ENCODE data around the gene CD3D.

Gene CD3D

GRCh38 chr11:118305726-118306125 is 36.8 kb downstream of the CD3D start:
- TF ChIP-seq EGR1 (IDR thresholded peaks at IDR 0.05) (no peak), EP300 (IDR thresholded peaks at IDR 0.05; ENCODE audit: borderline replicate concordance) (no peak), CEBPB (IDR thresholded peaks at IDR 0.05) (no peak), REST (IDR thresholded peaks at IDR 0.05; ENCODE audit: low read depth) (no peak), MAX (IDR thresholded peaks at IDR 0.05) (no peak), TCF12 (IDR thresholded peaks at IDR 0.05; ENCODE audit: low read depth) (no peak), RAD21 (IDR thresholded peaks at IDR 0.05; ENCODE audit: low read depth) (no peak), USF1 (IDR thresholded peaks at IDR 0.05) (no peak), FOXM1 (IDR thresholded peaks at IDR 0.05; ENCODE audit: borderline replicate concordance, low read depth) (no peak), CREB1 (IDR thresholded peaks at IDR 0.05; ENCODE audit: low read depth) (no peak)

GRCh38 chr11:118304568-118305248 is 37.8 kb downstream of the CD3D start, which contains the start of gene CD3E:
Gene CD3E, plus strand, starts transcription at chr11:118304730. Its CDS starts 223 bp downstream, at chr11:118304953.
- TF ChIP-seq EP300 (IDR thresholded peaks at IDR 0.05; ENCODE audit: borderline replicate concordance): no peak
- TF ChIP-seq TAF1 (IDR thresholded peaks at IDR 0.05; ENCODE audit: low read depth): no peak
- TF ChIP-seq CREB1 (IDR thresholded peaks at IDR 0.05; ENCODE audit: low read depth): no peak
- TF ChIP-seq NFIC (IDR thresholded peaks at IDR 0.05): no peak
- no peak for TF ChIP-seq REST (IDR thresholded peaks at IDR 0.05; ENCODE audit: low read depth)
- TF ChIP-seq RAD21 (IDR thresholded peaks at IDR 0.05; ENCODE audit: low read depth): no peak
- TF ChIP-seq YY1 (IDR thresholded peaks at IDR 0.05; ENCODE audit: low read depth): no peak
- no peak for TF ChIP-seq EGR1 (IDR thresholded peaks at IDR 0.05)
- TF ChIP-seq TCF12 (IDR thresholded peaks at IDR 0.05; ENCODE audit: low read depth): no peak
- TF ChIP-seq MAX (IDR thresholded peaks at IDR 0.05): no peak
- no peak for TF ChIP-seq USF1 (IDR thresholded peaks at IDR 0.05)
- TF ChIP-seq TEAD4 (IDR thresholded peaks at IDR 0.05): no peak
- TF ChIP-seq ZBTB7A (IDR thresholded peaks at IDR 0.05; ENCODE audit: low read depth): no peak
- TF ChIP-seq FOXM1 (IDR thresholded peaks at IDR 0.05; ENCODE audit: borderline replicate concordance, low read depth): no peak

- TF ChIP-seq RAD21 (IDR thresholded peaks at IDR 0.05; ENCODE audit: low read depth) (no peak), ZBTB7A (IDR thresholded peaks at IDR 0.05; ENCODE audit: low read depth) (no peak), FOXM1 (IDR thresholded peaks at IDR 0.05; ENCODE audit: borderline replicate concordance, low read depth) (no peak), NFIC (IDR thresholded peaks at IDR 0.05) (no peak), TCF12 (IDR thresholded peaks at IDR 0.05; ENCODE audit: low read depth) (no peak), EGR1 (IDR thresholded peaks at IDR 0.05) (no peak), USF1 (IDR thresholded peaks at IDR 0.05) (no peak), YY1 (IDR thresholded peaks at IDR 0.05; ENCODE audit: low read depth) (no peak), REST (IDR thresholded peaks at IDR 0.05; ENCODE audit: low read depth) (no peak), TAF1 (IDR thresholded peaks at IDR 0.05; ENCODE audit: low read depth) (no peak), CEBPB (IDR thresholded peaks at IDR 0.05) (no peak), MAX (IDR thresholded peaks at IDR 0.05) (no peak), EP300 (IDR thresholded peaks at IDR 0.05; ENCODE audit: borderline replicate concordance) (no peak), TEAD4 (IDR thresholded peaks at IDR 0.05) (no peak), CREB1 (IDR thresholded peaks at IDR 0.05; ENCODE audit: low read depth) (no peak)
Measured at GRCh38 chr11:118304227-118304567, 38.3 kb downstream of the CD3D start.
